ENCODE measurements around the gene ADGRG6. TPM values are rescaled to one million over a fixed set of nuclear protein-coding genes. Genes with fewer than 3 reads are reported as not detected.

The ADGRG6 gene
- total and polyA plus RNA-seq, 9 of the 15 experiments (the other 6 are each of a cell fraction or from before 2014, with no cell fraction given): under 0.01 to 0.11 (median 0.05) TPM; not detected in 5

DNA sequence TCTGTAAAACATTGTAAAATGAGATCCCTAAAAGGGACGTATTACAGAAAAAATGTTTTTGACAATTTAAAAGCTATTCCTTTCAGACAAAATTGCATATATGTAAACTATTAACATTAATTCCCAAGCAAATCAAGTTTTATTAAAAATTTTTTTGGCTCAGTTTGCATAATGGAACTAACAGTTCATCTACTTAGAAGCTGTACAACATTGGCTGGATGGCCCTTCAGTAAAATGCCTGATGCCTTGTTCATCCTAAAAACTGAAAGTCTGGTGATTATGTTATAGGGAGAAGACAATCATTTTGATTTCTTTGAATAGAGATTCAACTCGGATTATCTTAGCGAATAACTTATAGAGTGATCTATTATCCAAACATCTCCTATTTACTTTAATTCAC, 52.8 kb downstream of the ADGRG6 start (continued):
- TF ChIP-seq, protein P1, sequence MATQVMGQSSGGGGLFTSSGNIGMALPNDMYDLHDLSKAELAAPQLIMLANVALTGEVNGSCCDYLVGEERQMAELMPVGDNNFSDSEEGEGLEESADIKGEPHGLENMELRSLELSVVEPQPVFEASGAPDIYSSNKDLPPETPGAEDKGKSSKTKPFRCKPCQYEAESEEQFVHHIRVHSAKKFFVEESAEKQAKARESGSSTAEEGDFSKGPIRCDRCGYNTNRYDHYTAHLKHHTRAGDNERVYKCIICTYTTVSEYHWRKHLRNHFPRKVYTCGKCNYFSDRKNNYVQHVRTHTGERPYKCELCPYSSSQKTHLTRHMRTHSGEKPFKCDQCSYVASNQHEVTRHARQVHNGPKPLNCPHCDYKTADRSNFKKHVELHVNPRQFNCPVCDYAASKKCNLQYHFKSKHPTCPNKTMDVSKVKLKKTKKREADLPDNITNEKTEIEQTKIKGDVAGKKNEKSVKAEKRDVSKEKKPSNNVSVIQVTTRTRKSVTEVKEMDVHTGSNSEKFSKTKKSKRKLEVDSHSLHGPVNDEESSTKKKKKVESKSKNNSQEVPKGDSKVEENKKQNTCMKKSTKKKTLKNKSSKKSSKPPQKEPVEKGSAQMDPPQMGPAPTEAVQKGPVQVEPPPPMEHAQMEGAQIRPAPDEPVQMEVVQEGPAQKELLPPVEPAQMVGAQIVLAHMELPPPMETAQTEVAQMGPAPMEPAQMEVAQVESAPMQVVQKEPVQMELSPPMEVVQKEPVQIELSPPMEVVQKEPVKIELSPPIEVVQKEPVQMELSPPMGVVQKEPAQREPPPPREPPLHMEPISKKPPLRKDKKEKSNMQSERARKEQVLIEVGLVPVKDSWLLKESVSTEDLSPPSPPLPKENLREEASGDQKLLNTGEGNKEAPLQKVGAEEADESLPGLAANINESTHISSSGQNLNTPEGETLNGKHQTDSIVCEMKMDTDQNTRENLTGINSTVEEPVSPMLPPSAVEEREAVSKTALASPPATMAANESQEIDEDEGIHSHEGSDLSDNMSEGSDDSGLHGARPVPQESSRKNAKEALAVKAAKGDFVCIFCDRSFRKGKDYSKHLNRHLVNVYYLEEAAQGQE (IDR thresholded peaks at IDR 0.05; ENCODE audit: borderline replicate concordance): no peak
- TF ChIP-seq, protein P1 (CRISPR knock-in tag; IDR thresholded peaks at IDR 0.05; ENCODE audit: low read depth): no peak
- TF ChIP-seq ZNF316 (IDR thresholded peaks at IDR 0.05) (no peak), CBX3 (IDR thresholded peaks at IDR 0.05; ENCODE audit: borderline replicate concordance in 1 of 2, low read length in 2 of 2) (no peak), GABPB2 (CRISPR knock-in tag; conservative IDR thresholded peaks at IDR 0.05) (no peak)
- TF ChIP-seq, protein P2, sequence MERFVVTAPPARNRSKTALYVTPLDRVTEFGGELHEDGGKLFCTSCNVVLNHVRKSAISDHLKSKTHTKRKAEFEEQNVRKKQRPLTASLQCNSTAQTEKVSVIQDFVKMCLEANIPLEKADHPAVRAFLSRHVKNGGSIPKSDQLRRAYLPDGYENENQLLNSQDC (CRISPR knock-in tag; IDR thresholded peaks at IDR 0.05): no peak
